Activated T-cell treated with anti-CD3 and anti-CD28 coated beads for 1 hour (primary cell): ENCODE results near the gene MRPS27.
"Not testable (repeated sequence)": the region's sequence is repeated elsewhere in the genome, so short reads cannot be mapped to it uniquely, and the experiment has no call there.

ENCODE experiments used
- DNase-seq: peaks from one replicate; pipeline ENCODE4 v3.0.0-alpha.2; 2020; ENCODE audit warnings: low read depth

The MRPS27 gene

DNA sequence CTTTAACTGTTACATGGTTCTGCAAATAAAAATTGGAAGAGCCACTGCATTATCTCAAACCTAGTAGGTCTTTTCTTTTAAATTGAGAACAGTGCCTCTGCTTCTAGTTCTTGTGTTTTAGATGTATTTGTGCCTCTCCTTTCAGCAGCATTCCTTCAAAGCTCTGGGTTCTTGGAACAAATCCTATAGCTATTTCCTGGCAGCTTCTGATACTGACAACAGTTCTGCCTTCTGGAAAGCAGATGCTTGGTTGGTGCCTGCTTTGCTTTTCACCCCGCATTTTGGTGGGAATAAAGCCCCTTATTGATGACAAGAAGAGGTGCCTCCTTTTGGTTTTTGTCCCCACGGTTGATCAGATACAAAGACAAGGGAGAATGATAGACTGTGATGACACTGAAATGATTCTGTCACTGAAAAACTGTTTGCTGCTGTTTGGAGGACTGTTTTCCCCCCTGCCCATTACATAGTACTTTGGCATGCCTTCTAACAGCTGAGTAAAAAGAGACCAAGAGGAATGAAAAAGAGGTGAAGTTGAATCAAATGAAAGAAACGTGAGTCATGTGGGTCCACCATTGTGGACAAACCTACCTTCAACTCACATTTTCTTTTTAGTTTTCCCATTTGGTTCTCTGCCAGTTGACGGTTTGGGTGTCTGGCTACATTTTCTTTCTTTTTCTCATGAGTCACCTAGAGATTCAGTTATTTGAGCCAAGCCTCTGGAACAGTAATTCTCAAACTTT, 5.7 kb upstream of the MRPS27 start:
- DNase-seq, result no peak

DNA sequence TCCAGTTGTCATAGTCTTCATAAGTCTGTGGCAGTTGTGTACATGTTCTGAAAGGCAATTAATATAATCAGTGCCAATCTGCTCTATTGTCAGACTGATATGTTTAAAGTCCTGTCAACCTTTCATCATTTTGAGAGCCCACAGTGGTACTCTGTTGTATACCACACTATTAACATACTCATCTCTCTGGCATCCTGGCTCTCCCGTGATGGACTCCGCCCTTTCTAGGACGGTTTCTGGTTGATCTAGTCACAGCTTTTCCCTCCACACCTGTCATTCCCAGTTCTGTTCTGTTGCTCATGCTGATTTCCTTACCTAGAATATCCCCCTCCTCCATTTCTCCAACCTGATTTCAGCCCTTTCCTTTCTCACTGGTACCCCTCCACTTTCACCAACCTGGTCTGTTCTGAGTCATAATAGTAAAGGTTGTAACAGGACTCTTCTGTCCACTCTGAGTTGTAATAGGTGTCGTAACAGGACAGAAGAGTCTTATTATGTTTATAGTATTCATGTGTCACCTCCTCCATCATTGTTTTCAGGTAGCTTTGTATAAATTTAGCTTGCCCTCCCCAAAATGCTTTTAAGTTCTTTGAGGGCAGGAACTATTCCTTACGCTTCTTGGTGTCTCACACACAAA, 4.3 kb upstream of the MRPS27 start:
- no peak for DNase-seq

GRCh38 chr5:72319435-72319975, 535 bp downstream of the MRPS27 start:
- DNase-seq, result not testable (repeated sequence)

DNA sequence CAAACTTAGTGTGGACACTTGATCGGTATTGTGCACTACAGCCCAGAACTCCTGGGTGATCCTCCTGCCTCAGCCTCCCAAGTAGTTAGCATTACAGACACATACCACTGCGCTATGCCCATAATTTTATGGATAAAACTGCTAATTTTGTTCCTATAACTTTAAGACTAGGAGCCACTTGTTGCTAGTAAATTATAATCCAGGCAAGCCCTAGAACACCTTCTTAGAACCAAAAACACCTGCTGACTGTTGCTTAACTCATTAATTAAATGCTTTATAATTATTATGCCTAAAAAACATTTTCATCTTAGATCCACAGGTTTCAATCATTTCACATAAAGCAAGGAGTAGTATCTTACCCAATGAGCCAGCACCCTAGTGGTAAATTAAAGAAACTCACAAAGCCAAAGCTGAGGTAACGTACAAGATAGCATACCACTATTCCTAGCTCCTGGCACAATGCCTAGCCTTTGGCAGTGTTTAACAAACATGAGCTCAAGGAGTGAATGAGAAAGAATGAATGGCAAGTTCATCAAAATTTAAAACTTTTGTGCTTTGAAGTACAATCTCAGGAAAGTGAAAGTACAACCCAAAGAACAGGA, 5.4 kb downstream of the MRPS27 start:
- no peak for DNase-seq

GRCh38 chr5:72313141-72313540, 6.9 kb downstream of the MRPS27 start:
- DNase-seq, result no peak

DNA sequence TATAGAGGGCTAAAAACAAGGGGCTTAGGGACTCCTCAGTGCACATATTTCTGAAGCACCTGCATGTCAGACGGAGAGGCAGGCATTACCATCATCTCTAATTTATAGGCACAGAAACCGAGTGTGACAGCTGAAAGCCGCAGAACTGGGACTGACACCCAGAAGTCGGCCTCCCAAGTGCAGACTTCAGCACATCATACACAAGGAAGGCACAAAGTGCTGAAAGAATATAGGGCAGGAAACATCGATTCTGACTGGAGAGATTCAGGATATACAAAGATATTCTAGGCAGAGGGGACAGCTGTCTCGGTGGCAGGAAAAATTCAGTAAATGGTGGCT, 11.2 kb downstream of the MRPS27 start:
- no peak for DNase-seq

DNA sequence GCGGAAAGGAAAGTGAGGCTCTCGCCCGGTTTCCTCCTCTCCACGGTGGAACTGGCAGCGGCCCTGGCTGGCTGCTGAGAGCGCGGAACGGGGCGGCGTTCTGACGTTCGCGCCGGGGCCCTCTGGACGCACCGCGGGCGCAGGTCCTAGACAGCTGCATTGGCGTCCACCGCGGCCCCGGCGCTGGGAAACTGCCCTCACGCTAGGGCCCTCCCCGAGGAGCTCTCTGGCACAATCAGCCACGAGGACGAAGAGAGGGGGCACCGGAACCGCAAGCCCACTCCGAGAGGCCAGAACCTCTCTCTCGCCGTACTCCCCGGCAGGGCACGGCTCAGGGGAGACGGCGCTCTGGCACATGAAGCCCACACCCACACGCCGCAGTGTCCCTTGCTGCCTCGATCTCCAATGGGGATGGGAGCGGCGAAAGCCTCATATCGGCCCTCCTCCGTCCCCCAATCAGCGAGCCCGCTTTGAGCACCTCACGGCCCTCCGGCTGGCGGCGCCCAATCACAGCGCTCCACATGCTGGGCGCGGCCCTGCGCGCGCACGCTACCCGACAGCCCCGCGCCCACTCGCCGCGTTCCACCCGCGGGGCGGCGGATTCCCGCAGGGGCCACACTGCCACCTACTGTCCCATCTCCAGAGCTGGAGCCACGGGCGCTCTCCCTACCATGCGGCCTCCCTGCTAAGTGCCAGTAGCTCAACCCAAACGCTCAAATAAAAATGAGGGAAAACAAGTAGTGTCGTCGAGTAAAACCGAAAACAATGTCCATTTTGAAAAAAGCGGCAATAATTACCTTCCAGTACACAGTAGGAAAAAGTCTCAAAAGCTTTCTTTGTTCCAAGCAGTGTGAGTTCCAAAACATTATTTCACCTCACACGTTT, 11.8 kb downstream of the MRPS27 start:
- peak; percentile 89 for DNase-seq

DNA sequence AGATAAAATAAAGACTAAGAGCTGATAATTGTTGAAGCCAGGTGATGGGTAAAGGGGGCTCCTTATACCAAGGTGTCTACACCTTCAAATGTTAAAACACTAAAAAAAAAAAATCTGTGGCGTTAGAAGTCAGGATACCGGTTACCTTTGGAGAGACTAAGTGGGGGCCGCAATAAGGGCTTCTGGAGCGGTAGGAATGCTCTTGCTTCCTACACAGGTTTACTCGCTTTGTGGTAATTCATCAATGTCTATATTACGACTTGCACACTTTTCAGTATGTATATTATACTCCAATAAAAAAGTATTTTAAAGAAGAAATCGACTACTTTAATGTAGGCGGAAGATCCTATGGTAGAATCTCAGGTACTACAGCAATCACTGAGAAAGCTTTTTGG, 12.5 kb downstream of the MRPS27 start:
- DNase-seq, result no peak

DNA sequence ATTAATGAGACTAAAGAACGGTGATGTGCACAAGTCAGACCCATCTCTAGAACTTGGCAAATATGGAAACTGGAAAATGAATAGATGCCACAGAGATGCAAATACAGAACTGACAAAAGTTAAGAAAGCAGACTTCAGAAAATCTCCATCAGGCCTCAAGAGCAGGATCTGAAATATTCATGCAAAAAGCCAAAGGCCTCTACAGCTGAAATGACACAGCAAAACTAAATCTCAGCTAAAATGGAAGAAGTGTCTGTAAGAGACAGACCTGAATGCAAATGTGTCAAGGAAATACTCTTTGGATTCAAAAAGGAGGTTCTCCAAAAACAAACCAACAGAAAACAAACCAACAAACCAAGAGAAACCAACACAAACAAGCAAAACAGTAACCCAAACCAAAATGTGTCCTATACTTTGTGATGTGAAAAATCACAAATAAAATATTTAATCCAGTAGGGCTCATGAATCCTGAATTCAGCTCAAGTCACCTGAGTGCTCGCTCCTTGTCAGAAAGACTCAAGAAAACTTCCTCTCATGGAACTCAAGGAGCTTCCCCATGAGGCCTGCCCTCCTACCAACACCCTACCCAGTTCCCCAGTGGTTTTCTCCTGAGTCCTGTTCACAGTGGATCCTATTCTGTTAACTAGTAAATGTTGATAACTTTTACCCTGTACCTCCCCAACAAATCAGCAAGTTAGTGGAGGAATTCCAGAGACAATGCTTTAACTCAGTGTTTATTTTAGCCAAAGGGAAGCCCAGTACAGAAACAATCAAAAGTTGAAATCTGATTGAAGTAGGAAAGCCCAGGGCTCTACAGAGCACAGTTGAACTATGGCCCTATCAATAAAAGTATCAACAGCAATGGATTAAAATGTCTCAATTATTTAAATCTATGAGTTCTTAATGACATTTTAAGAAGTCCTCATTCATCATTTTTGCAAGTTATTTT, 14.6 kb downstream of the MRPS27 start:
- no peak for DNase-seq

GRCh38 chr5:72302171-72302570, 17.9 kb downstream of the MRPS27 start:
- DNase-seq, result no peak

DNA sequence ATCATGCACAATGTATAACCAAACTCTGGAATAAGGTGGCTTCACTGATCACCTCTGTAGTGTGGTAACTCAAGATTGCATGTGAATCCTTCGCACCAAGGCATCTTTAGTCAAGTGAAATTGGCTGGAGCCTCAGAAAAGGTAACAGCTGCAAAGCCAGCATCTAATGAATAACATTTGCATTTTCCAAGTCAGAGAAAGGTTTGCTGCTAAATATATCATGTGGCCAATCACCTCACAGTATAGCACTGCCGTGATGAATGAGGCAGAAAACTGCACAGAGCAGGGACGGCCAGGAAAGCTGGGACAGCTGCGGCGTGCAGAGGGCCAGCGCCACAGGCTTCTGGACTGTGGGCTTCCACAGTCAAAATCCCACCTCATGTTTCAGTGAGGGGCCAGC, 18.5 kb downstream of the MRPS27 start:
- DNase-seq, result no peak

DNA sequence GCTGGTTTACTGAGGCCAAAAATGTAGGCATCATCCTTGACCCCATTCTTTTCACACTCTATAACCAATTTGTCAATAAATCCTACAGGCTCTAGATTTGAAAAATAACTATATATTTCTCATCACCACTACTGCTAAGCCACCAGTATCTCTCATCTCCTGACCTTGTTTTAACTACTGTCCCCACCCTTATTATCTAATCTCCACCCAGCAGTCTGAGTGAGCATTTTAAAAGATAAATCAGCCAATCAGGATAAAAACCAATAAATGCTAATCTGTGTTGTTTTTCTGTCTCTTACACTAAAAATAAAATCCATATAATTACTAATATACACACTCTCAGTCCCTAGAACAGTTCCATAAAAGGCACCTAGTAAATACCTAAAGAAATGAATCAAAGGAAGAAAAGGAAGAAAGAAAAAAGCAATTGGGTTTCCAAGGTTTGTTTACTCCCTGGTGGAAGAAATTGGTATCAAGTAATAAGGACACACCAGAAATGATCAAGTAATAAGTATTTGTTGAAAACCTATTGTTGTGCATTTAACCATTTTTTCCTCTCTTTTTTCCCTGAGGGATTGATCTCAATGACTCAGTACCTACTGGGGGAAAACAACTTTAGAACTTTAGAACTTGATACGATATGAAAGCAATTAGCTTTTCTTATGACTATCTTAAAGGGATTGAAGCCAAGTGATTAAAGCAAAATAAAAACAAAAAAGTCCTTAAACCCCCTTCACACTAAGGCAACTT, 19.3 kb downstream of the MRPS27 start:
- DNase-seq, result no peak

DNA sequence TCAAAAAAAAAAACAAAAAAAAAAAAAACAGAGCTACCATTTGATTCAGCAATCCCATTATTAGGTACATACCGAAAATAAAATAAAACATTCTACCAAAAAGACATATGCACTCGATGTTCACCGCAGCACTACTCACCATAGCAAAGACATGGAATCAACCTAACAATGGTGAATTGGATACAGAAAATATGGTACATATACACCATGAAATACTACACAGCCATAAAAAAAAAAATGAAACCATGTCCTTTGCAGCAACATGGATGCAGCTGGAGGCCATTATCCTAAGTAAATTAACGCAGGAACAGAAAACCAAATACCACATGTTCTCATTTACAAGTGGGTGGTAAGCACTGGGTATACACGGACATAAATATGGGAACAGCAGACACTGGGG, 21.3 kb downstream of the MRPS27 start:
- no peak for DNase-seq

DNA sequence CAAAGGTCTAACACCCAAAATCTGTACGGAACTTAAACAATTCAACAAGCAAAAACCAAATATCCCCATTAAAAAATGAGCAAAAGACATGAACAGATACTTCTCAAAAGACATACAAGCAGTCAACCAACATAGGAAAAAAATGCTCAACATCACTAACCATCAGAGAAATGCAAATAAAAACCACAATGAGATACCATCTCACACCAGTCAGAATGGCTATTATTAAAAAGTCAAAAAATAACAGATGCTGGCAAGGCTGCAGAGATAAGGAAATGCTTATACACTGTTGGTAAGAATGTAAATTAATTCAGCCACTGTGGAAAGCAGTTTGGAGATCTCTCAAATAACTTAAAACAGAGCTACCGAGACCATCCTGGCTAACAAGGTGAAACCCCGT, 21.9 kb downstream of the MRPS27 start:
- not testable (repeated sequence) for DNase-seq

DNA sequence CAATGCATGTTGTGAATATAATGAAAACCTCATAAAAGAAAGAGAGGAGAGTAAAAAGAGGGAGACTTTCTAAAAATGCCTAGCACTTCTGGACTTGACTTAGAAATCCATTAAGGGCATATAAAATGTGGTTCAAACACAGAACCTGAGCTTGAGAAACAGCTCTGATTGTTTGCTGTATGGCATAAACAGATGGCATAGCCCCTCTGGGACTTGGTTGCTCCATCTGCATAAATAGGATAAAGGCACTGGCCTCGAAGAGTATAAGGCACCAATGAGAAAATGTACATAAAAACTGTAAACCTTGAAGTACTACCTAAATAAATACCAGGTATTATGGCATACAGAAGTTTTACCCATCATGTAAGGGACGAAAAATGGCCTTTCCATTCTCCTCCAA, 23.8 kb downstream of the MRPS27 start:
- no peak for DNase-seq

DNA sequence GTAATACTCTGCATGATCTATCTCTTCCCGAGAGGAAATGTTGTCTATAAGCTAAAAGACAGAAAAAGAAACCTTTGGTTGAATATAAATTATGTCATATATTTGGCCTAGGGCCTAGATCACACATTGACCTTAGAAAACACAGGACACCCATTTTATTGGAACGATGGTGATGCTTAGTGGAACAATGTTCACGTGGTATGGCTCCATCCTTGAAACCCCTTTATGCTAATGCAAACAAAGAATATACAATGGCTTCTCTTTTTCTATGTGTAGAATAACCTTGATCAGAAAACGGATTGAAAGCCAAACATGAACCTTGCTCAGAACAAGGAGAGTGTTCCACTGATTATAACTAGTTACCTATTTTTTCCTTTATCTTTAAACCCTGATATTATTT, 24.5 kb downstream of the MRPS27 start:
- DNase-seq, result no peak

- no peak for DNase-seq
Measured at GRCh38 chr5:72294473-72294872, 25.6 kb downstream of the MRPS27 start.

DNA sequence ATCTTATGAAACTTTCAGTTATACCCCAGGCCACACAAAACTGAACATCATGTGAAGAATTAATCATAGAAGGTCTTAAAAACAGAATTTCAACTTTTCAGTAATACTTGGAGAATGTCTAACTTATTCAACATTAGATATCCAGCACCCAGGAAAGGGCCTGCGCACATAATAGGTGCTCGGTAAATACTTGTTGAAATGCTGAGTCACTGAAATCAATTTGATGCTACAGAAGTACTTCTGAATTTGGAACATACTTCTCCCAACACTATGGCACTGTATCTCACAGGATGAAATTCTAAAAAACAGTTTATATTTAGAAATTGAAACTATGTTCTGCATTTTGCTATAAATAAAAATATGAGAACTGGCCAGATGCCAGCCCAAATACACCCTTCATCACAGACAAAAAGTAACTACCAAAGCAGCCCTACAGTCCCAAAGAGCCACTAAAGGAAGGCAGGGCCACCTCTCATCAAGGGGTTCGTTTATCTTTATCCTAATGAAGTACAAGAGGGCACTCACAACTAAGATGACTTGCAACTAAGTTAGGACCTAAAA, 26.5 kb downstream of the MRPS27 start:
- DNase-seq, result no peak

GRCh38 chr5:72292411-72292810, 27.6 kb downstream of the MRPS27 start:
- no peak for DNase-seq

GRCh38 chr5:72291601-72292000, 28.4 kb downstream of the MRPS27 start:
- no peak for DNase-seq
